Measurements from ENCODE around the gene ELAC1.

DNA sequence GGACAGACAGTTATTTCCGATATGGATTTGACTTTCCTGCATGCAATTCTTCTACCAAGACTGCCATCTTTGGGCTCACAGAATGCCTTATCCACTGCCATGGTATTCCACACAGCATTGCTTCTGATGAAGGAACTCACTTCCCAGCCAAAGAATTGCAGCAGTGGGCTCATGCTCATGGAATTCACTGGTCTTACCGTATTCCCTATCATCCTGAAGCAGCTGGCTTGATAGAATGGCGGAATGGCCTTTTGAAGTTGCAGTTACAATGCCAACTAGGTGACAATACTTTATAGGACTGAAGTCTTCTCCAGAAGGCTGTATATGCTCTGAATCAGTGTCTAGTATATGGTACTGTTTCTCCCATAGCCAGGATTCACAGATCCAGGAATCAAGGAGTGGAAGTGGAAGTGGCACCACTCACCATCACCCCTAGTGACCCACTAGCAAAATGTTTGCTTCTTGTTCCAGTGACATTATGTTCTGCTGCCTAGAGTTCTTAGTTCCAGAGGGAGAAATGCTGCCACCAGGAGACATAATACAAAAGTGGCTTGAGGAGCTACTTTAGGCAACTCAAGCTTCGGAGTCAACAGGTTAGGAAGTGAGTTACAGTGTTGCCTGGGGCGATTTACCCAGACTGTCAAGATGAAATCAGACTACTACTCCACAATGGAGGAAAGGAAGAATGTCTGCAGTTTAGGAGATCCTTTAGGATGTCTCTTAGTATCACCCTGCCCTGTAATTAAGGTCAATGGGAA, 38.4 kb downstream of the ELAC1 start:
- TF ChIP-seq, protein P1, sequence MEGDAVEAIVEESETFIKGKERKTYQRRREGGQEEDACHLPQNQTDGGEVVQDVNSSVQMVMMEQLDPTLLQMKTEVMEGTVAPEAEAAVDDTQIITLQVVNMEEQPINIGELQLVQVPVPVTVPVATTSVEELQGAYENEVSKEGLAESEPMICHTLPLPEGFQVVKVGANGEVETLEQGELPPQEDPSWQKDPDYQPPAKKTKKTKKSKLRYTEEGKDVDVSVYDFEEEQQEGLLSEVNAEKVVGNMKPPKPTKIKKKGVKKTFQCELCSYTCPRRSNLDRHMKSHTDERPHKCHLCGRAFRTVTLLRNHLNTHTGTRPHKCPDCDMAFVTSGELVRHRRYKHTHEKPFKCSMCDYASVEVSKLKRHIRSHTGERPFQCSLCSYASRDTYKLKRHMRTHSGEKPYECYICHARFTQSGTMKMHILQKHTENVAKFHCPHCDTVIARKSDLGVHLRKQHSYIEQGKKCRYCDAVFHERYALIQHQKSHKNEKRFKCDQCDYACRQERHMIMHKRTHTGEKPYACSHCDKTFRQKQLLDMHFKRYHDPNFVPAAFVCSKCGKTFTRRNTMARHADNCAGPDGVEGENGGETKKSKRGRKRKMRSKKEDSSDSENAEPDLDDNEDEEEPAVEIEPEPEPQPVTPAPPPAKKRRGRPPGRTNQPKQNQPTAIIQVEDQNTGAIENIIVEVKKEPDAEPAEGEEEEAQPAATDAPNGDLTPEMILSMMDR (IDR thresholded peaks at IDR 0.05), result no peak
- TF ChIP-seq POLR2A (IDR thresholded peaks at IDR 0.05), result no peak

Measured in esophagus squamous epithelium (tissue), 4 donors.